ENCODE measurements around the gene KLF11.

The KLF11 gene

DNA sequence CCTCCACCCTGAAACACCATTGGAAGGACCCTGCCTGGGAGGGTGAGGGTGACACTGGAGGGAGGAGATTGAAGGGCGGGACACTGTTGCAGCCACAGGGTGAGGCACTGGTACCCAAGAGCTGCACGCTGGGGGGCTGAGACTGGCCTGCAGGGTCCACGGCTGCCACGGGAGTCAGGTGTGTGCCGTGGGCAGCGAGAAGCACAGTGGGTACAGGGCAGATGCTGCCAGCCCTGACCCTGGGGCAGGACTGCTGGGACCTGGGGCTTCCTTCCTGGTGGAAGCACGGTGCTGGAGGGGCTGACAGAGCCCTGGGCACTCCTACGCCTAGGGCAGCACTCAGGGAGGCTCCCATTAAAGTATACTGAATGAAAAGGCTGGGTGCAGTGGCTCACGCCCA lies 20.2 kb downstream of the KLF11 start:
- TF ChIP-seq EZH2phosphoT487 (IDR thresholded peaks at IDR 0.05; ENCODE audit: borderline replicate concordance): no peak
- TF ChIP-seq, protein P1, sequence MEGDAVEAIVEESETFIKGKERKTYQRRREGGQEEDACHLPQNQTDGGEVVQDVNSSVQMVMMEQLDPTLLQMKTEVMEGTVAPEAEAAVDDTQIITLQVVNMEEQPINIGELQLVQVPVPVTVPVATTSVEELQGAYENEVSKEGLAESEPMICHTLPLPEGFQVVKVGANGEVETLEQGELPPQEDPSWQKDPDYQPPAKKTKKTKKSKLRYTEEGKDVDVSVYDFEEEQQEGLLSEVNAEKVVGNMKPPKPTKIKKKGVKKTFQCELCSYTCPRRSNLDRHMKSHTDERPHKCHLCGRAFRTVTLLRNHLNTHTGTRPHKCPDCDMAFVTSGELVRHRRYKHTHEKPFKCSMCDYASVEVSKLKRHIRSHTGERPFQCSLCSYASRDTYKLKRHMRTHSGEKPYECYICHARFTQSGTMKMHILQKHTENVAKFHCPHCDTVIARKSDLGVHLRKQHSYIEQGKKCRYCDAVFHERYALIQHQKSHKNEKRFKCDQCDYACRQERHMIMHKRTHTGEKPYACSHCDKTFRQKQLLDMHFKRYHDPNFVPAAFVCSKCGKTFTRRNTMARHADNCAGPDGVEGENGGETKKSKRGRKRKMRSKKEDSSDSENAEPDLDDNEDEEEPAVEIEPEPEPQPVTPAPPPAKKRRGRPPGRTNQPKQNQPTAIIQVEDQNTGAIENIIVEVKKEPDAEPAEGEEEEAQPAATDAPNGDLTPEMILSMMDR (conservative IDR thresholded peaks at IDR 0.05; ENCODE audit: low read length): no peak
- Histone ChIP-seq H3K36me3 (ENCODE audit: insufficient read depth, low read length) (no peaks in the 10 kb centered on the region), H3K27me3 (ENCODE audit: insufficient read depth, low read length, poor library complexity, severe bottlenecking) (no peaks in the 10 kb centered on the region), H3K4me2 (ENCODE audit: low read depth, low read length, poor library complexity, severe bottlenecking) (no peak overlapping the region), H3K4me3 (ENCODE audit: low read length, poor library complexity, severe bottlenecking) (no peak overlapping the region), H3K9ac (ENCODE audit: low read depth, low read length, poor library complexity, severe bottlenecking) (no peak overlapping the region), H3K79me2 (ENCODE audit: insufficient read depth, low read length) (no peaks in the 10 kb centered on the region), H2AFZ (ENCODE audit: low read length) (no peak overlapping the region), H3K9me3 (ENCODE audit: insufficient read depth, low read depth, low read length) (peaks cover 6% of the 10 kb centered on the region; the same call in 1 of the 2 replicates), H3K4me1 (ENCODE audit: insufficient read depth, low read length, poor library complexity, severe bottlenecking) (no peaks in the 10 kb centered on the region), H3F3A (ENCODE audit: low read depth) (no peaks in the 10 kb centered on the region), H3K9me2 (replicated peaks; ENCODE audit: low read depth, low read length) (no peaks in the 10 kb centered on the region), H4K20me1 (ENCODE audit: insufficient read depth, low read length, poor library complexity, severe bottlenecking) (no peaks in the 10 kb centered on the region)

- no peaks in the 10 kb centered on the region for H3K4me1 ChIP-seq (ENCODE audit: insufficient read depth, low read length, poor library complexity, severe bottlenecking)
- no peaks in the 10 kb centered on the region for H4K20me1 ChIP-seq (ENCODE audit: insufficient read depth, low read length, poor library complexity, severe bottlenecking)
- no peak overlapping the region for H3K4me2 ChIP-seq (ENCODE audit: low read depth, low read length, poor library complexity, severe bottlenecking)
- H3K9ac ChIP-seq (ENCODE audit: low read depth, low read length, poor library complexity, severe bottlenecking): no peak overlapping the region
- no peak overlapping the region for H2AFZ ChIP-seq (ENCODE audit: low read length)
- no peaks in the 10 kb centered on the region for H3K9me2 ChIP-seq (replicated peaks; ENCODE audit: low read depth, low read length)
- H3K27me3 ChIP-seq (ENCODE audit: insufficient read depth, low read length, poor library complexity, severe bottlenecking): no peaks in the 10 kb centered on the region
- no peaks in the 10 kb centered on the region for H3K36me3 ChIP-seq (ENCODE audit: insufficient read depth, low read length)
- no peaks in the 10 kb centered on the region for H3F3A ChIP-seq (ENCODE audit: low read depth)
- no peak for TF ChIP-seq EZH2phosphoT487 (IDR thresholded peaks at IDR 0.05; ENCODE audit: borderline replicate concordance)
- TF ChIP-seq, protein P1 (conservative IDR thresholded peaks at IDR 0.05; ENCODE audit: low read length): no peak
- H3K9me3 ChIP-seq (ENCODE audit: insufficient read depth, low read depth, low read length): peaks cover 6% of the 10 kb centered on the region; the same call in 1 of the 2 replicates
- H3K4me3 ChIP-seq (ENCODE audit: low read length, poor library complexity, severe bottlenecking): no peak overlapping the region
- no peaks in the 10 kb centered on the region for H3K79me2 ChIP-seq (ENCODE audit: insufficient read depth, low read length)
Measured at GRCh38 chr2:10064932-10065772, 21.8 kb downstream of the KLF11 start.

DNA sequence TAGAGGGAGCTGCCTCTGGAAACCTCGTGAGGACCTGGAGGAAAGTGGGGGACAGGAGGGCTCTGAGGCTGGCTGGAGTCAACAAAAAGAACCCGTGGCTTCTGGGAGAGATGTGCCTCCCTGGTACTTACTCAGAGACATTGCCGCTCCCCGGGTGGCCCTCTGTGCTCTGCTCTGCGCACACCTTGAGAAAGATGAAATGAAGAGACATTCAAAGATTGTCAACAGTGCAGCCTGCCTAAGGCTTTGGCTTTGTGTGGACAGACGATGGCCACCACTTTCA lies 22.4 kb downstream of the KLF11 start:
- H2AFZ ChIP-seq (ENCODE audit: low read length): no peak overlapping the region
- H3K79me2 ChIP-seq (ENCODE audit: insufficient read depth, low read length): no peaks in the 10 kb centered on the region
- H3K4me2 ChIP-seq (ENCODE audit: low read depth, low read length, poor library complexity, severe bottlenecking): no peak overlapping the region
- H3K9me2 ChIP-seq (replicated peaks; ENCODE audit: low read depth, low read length): no peaks in the 10 kb centered on the region
- no peak overlapping the region for H3K4me3 ChIP-seq (ENCODE audit: low read length, poor library complexity, severe bottlenecking)
- no peak overlapping the region for H3K9ac ChIP-seq (ENCODE audit: low read depth, low read length, poor library complexity, severe bottlenecking)
- H3K9me3 ChIP-seq (ENCODE audit: insufficient read depth, low read depth, low read length): peaks cover 6% of the 10 kb centered on the region; the same call in 1 of the 2 replicates
- H3K27me3 ChIP-seq (ENCODE audit: insufficient read depth, low read length, poor library complexity, severe bottlenecking): no peaks in the 10 kb centered on the region
- no peaks in the 10 kb centered on the region for H3K36me3 ChIP-seq (ENCODE audit: insufficient read depth, low read length)
- no peaks in the 10 kb centered on the region for H3K4me1 ChIP-seq (ENCODE audit: insufficient read depth, low read length, poor library complexity, severe bottlenecking)
- H3F3A ChIP-seq (ENCODE audit: low read depth): no peaks in the 10 kb centered on the region
- TF ChIP-seq EZH2phosphoT487 (IDR thresholded peaks at IDR 0.05; ENCODE audit: borderline replicate concordance): no peak
- TF ChIP-seq, protein P1 (conservative IDR thresholded peaks at IDR 0.05; ENCODE audit: low read length): no peak
- H4K20me1 ChIP-seq (ENCODE audit: insufficient read depth, low read length, poor library complexity, severe bottlenecking): no peaks in the 10 kb centered on the region

Data from Loucy (cell line).